Lower leg skin (tissue), 4 donors: Measurements from ENCODE around the gene WFS1. TPM values are rescaled to one million over a fixed set of nuclear protein-coding genes. Genes with fewer than 3 reads are reported as not detected.

ENCODE experiments used
- DNase-seq, 2 donors: peaks; one replicate each; pipeline ENCODE4 v3.0.0-alpha.2; 2019; ENCODE audit warnings: low spot score in 2 of 2
- H3K4me3 ChIP-seq: fragments of 200-600 bp; sonication (generic); 2 replicates; pipeline ENCODE4 v1.5.1; 2017; ENCODE audit warnings: mild to moderate bottlenecking, low read depth; ENCODE audit not compliant: poor library complexity, severe bottlenecking
- POLR2A ChIP-seq, 2 donors: fragments of 450-650 bp; IDR thresholded peaks; one replicate each; pipeline ENCODE4 v1.6.1; 2016 to 2017; ENCODE audit warnings: antibody characterized with exemption in 2 of 2, mild to moderate bottlenecking in 1 of 2, moderate library complexity in 1 of 2
- WGBS, 2 donors: methylation state at CpG; one replicate each; pipeline ENCODE4 v1.1.5; 2018; 5-methylcytosine and 5-hydroxymethylcytosine counted together
- intact Hi-C: fragments of 100-400 bp; cut with DNase I; formaldehyde crosslinking; loops from one replicate; pipeline ENCODE4 v1.15.0; 2023; ENCODE audit warnings: low total_unique reads
- total RNA-seq, 4 donors: library from RNA; depleted of rRNA; stranded (reverse); fragments of >200 nt; gene quantifications; one replicate each; pipeline ENCODE4 v1.1.0, GENCODE V29; 2016
- TF ChIP-seq, protein P1 (sequence below), 3 donors: fragments of 450-650 bp; IDR thresholded peaks; one replicate each; pipeline ENCODE4 v1.5.1; 2016; ENCODE audit warnings: antibody characterized with exemption in 3 of 3, mild to moderate bottlenecking in 3 of 3, moderate library complexity in 2 of 3

Gene WFS1
- total RNA-seq, 4 donors from 2014 or later = 39.4 to 48.6 (median 45.1) TPM

GRCh38 chr4:6229095-6229494, 40.6 kb upstream of the WFS1 start:
- intact Hi-C loops = no loop called here
- DNase-seq = peak in 1 of 2 donors; percentile 29
- H3K4me3 ChIP-seq = no peak overlapping the region
- 41 to 43% methylated on average over 7 of the region's 7 CpGs for WGBS, 2 donors
- TF ChIP-seq, protein P1, sequence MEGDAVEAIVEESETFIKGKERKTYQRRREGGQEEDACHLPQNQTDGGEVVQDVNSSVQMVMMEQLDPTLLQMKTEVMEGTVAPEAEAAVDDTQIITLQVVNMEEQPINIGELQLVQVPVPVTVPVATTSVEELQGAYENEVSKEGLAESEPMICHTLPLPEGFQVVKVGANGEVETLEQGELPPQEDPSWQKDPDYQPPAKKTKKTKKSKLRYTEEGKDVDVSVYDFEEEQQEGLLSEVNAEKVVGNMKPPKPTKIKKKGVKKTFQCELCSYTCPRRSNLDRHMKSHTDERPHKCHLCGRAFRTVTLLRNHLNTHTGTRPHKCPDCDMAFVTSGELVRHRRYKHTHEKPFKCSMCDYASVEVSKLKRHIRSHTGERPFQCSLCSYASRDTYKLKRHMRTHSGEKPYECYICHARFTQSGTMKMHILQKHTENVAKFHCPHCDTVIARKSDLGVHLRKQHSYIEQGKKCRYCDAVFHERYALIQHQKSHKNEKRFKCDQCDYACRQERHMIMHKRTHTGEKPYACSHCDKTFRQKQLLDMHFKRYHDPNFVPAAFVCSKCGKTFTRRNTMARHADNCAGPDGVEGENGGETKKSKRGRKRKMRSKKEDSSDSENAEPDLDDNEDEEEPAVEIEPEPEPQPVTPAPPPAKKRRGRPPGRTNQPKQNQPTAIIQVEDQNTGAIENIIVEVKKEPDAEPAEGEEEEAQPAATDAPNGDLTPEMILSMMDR (IDR thresholded peaks at IDR 0.05) = no peak
- TF ChIP-seq POLR2A (IDR thresholded peaks at IDR 0.05) = no peak

GRCh38 chr4:6229671-6230501, 39.8 kb upstream of the WFS1 start:
- 80 to 82% methylated on average over 18 of the region's 18 CpGs for WGBS, 2 donors
- peak in 1 of 2 donors; percentile 60 for DNase-seq
- intact Hi-C loops = no loop called here
- no peak overlapping the region for H3K4me3 ChIP-seq
- TF ChIP-seq, protein P1 (IDR thresholded peaks at IDR 0.05) = no peak
- no peak for TF ChIP-seq POLR2A (IDR thresholded peaks at IDR 0.05)

DNA sequence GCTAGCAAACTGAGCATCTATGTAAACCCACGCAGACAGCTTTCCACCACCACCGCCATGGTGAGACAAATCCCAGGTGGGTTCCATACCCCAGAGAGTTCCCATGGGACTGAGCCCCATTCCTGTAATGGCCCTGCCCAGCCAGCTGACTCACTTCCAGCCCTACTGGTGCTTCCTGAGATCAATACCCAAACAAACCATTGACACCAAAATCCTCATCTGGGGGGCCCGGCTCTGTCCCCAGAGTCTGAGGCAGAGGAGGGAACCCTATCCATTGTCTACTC, 39.2 kb upstream of the WFS1 start:
- H3K4me3 ChIP-seq = no peak overlapping the region
- DNase-seq = no peak
- 61 to 68% methylated on average over 3 of the region's 3 CpGs for WGBS, 2 donors
- intact Hi-C loops = no loop called here
- TF ChIP-seq, protein P1 (IDR thresholded peaks at IDR 0.05) = no peak
- TF ChIP-seq POLR2A (IDR thresholded peaks at IDR 0.05) = no peak

DNA sequence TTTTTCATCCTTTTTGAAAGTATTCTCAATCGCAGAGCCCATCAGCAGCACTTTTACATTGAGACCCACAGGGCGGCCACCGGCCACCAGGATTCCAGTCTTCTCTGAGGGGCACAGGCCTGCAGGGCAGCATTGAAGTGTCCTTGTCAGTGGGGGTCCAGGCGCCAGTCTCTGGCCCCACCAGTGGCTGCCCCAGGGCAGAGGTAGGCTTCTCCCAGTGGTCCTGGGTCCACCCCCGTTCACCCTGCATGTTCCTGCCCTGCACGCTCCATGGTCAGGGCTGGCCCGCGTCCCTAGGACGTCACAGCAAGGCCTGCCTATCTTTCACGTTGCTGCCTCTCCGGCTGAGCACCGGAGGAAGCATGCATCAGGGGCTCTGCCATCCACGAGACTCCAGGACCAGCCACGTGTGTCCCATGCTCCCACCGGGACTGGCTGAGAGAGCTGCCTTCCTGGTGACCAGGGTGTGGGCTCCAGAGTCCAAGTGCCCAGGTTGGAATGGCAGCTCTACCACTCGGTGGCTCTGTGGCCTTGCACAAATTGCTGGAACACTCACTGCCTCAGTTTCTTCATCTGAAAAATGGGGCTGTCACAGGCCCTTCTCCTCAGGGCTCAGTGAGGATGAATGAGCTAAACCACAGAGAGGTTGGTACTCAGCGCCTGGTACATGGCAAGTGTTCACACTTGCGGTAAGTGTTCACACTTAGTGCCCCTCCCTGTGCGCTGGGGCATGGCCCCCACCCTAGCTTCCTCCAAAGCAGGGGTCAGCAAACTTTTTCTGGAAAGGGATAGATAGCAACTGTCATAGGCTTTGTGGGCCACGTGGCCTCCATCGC, 38.6 kb upstream of the WFS1 start:
- peak in 1 of 2 donors; percentile 77 for DNase-seq
- 89 to 90% methylated on average over 21 of the region's 21 CpGs for WGBS, 2 donors
- no peak overlapping the region for H3K4me3 ChIP-seq
- intact Hi-C loops = no loop called here
- TF ChIP-seq POLR2A (IDR thresholded peaks at IDR 0.05) = no peak
- TF ChIP-seq, protein P1 (IDR thresholded peaks at IDR 0.05) = no peak

GRCh38 chr4:6231663-6232165, 37.9 kb upstream of the WFS1 start:
- DNase-seq = peak in 1 of 2 donors; percentile 42
- 75 to 77% methylated on average over 7 of the region's 7 CpGs for WGBS, 2 donors
- no peak for TF ChIP-seq POLR2A (IDR thresholded peaks at IDR 0.05)
- TF ChIP-seq, protein P1 (IDR thresholded peaks at IDR 0.05) = no peak
- no peak overlapping the region for H3K4me3 ChIP-seq
- intact Hi-C loops = no loop called here
